Measurements from ENCODE around the gene ZSCAN9.
A peak's percentile ranks its signal among the peaks of the same experiment; 100 is the strongest.

The ZSCAN9 gene

GRCh38 chr6:28269492-28269891, 44.4 kb downstream of the ZSCAN9 start:
- no peak for DNase-seq

- no peak for DNase-seq
Observed at GRCh38 chr6:28274888-28275287, 49.8 kb downstream of the ZSCAN9 start.

- DNase-seq = no peak
Observed at GRCh38 chr6:28277746-28278145, 52.7 kb downstream of the ZSCAN9 start.

GRCh38 chr6:28280595-28281287, 55.7 kb downstream of the ZSCAN9 start:
- no peak for DNase-seq

- DNase-seq = peak; percentile 25 to 44
Observed at GRCh38 chr6:28281288-28282064, 56.4 kb downstream of the ZSCAN9 start, which contains the start of gene PGBD1. TSS of gene PGBD1 (plus strand) at chr6:28281572. CDS start at chr6:28283814, 2,242 bp downstream.

- DNase-seq = no peak
Observed at GRCh38 chr6:28282926-28283325, 57.9 kb downstream of the ZSCAN9 start.

All from inflammatory macrophage treated with lipopolysaccharide for 1 hour (primary cell).